ENCODE data around the gene GFRA1. TPM values are rescaled to one million over a fixed set of nuclear protein-coding genes. Genes with fewer than 3 reads are reported as not detected.

The GFRA1 gene
- polyA plus RNA-seq, 1 donor (not counting 4 experiments of a cell fraction or from before 2014, with no cell fraction given) = not detected

DNA sequence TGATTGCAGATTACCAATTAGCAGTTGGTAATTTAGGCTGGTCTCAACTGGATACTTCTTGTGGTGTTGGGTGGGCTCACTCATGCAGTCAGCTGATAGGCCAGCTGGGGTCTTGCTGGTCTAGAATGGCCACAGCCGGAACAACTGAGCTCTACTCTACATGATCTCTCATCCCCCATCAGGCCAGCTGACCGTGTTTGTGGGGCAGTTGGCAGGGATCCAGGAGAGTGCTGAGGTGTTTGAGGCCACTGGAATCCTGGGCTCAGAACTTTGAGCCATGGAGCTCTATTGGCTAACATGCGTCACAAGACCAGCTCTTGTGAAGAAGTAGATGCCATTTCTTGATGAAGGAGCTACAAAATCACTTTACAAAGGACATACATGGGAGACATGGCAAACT lies 242.4 kb downstream of the GFRA1 start:
- Histone ChIP-seq H3K4me3 (ENCODE audit: control insufficient read depth in 2 of 3, extremely low read depth in 1 of 3, insufficient read depth in 2 of 3, low read depth in 1 of 3, low read length in 3 of 3) (no peak overlapping the region), H4K20me1 (ENCODE audit: control insufficient read depth, extremely low read depth, insufficient read depth, low read length) (no peaks in the 10 kb centered on the region), H3K36me3 (ENCODE audit: control insufficient read depth in 2 of 2, extremely low read depth in 1 of 2, insufficient read depth in 2 of 2, low read length in 2 of 2) (no peaks in the 10 kb centered on the region), H3K27ac (ENCODE audit: control insufficient read depth, insufficient read depth, low read length) (no peak overlapping the region), H3K9me3 (ENCODE audit: control insufficient read depth, low read depth, low read length) (no peaks in the 10 kb centered on the region), H3K9ac (ENCODE audit: control insufficient read depth, extremely low read depth, insufficient read depth, low read length) (no peak overlapping the region), H3K4me1 (ENCODE audit: control insufficient read depth, extremely low read depth, insufficient read depth, low read length) (no peaks in the 10 kb centered on the region), H3K9me1 (ENCODE audit: control insufficient read depth, extremely low read depth, insufficient read depth, low read length) (no peaks in the 10 kb centered on the region), H3K4me2 (ENCODE audit: control insufficient read depth, extremely low read depth, insufficient read depth, low read depth, low read length) (no peak overlapping the region), H3K79me2 (ENCODE audit: control insufficient read depth, insufficient read depth, low read length) (no peaks in the 10 kb centered on the region), H2AFZ (ENCODE audit: control insufficient read depth, low read length) (no peak overlapping the region), H3K27me3 (ENCODE audit: control insufficient read depth, extremely low read depth, insufficient read depth, low read length) (no peaks in the 10 kb centered on the region)
- FAIRE-seq (no peak), DNase-seq (ENCODE audit: low read depth, low spot score) (no peak)
- TF ChIP-seq, protein P1, sequence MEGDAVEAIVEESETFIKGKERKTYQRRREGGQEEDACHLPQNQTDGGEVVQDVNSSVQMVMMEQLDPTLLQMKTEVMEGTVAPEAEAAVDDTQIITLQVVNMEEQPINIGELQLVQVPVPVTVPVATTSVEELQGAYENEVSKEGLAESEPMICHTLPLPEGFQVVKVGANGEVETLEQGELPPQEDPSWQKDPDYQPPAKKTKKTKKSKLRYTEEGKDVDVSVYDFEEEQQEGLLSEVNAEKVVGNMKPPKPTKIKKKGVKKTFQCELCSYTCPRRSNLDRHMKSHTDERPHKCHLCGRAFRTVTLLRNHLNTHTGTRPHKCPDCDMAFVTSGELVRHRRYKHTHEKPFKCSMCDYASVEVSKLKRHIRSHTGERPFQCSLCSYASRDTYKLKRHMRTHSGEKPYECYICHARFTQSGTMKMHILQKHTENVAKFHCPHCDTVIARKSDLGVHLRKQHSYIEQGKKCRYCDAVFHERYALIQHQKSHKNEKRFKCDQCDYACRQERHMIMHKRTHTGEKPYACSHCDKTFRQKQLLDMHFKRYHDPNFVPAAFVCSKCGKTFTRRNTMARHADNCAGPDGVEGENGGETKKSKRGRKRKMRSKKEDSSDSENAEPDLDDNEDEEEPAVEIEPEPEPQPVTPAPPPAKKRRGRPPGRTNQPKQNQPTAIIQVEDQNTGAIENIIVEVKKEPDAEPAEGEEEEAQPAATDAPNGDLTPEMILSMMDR (optimal IDR thresholded peaks at IDR 0.05 in 1 of 3, IDR thresholded peaks at IDR 0.05 in 1 of 3, conservative IDR thresholded peaks at IDR 0.05 in 1 of 3; ENCODE audit: extremely low read depth in 1 of 3, insufficient read depth in 2 of 3, low read length in 3 of 3) = no peak
- no peak for TF ChIP-seq EZH2 (IDR thresholded peaks at IDR 0.05; ENCODE audit: low read length)
- dilution Hi-C loops (cut with MboI; ENCODE audit: extremely low pct_ligation_motif_present, low sequenced_read_pairs) = no loop called here

DNA sequence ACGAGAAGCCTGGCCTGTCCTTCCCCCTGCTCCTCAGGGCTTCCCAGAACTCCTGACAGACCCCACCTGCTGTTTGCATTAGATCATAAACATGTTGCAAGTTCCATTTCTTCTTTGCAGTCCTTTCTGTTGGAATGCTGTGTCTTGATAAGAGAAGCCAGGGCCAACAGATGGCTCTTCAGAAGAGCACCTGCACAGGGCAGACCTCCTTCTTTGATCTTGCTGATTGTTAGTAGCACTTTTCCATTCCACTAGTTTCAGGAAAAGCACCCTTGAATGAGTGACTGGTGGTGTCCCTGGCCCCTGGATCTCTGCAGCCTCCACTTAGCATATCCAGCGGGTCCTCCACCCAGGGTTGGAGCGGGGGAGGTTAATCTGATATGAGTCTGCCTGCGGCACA lies 243.2 kb downstream of the GFRA1 start:
- Histone ChIP-seq H3K27ac (ENCODE audit: control insufficient read depth, insufficient read depth, low read length) (no peak overlapping the region), H3K9me1 (ENCODE audit: control insufficient read depth, extremely low read depth, insufficient read depth, low read length) (no peaks in the 10 kb centered on the region), H3K9me3 (ENCODE audit: control insufficient read depth, low read depth, low read length) (no peaks in the 10 kb centered on the region), H3K4me1 (ENCODE audit: control insufficient read depth, extremely low read depth, insufficient read depth, low read length) (no peaks in the 10 kb centered on the region), H2AFZ (ENCODE audit: control insufficient read depth, low read length) (no peak overlapping the region), H3K27me3 (ENCODE audit: control insufficient read depth, extremely low read depth, insufficient read depth, low read length) (no peaks in the 10 kb centered on the region), H3K79me2 (ENCODE audit: control insufficient read depth, insufficient read depth, low read length) (no peaks in the 10 kb centered on the region), H3K4me2 (ENCODE audit: control insufficient read depth, extremely low read depth, insufficient read depth, low read depth, low read length) (no peak overlapping the region), H3K4me3 (ENCODE audit: control insufficient read depth in 2 of 3, extremely low read depth in 1 of 3, insufficient read depth in 2 of 3, low read depth in 1 of 3, low read length in 3 of 3) (no peak overlapping the region), H3K36me3 (ENCODE audit: control insufficient read depth in 2 of 2, extremely low read depth in 1 of 2, insufficient read depth in 2 of 2, low read length in 2 of 2) (no peaks in the 10 kb centered on the region), H3K9ac (ENCODE audit: control insufficient read depth, extremely low read depth, insufficient read depth, low read length) (no peak overlapping the region), H4K20me1 (ENCODE audit: control insufficient read depth, extremely low read depth, insufficient read depth, low read length) (no peaks in the 10 kb centered on the region)
- dilution Hi-C loops (cut with MboI; ENCODE audit: extremely low pct_ligation_motif_present, low sequenced_read_pairs) = no loop called here
- DNase-seq (ENCODE audit: low read depth, low spot score) = no peak
- TF ChIP-seq EZH2 (IDR thresholded peaks at IDR 0.05; ENCODE audit: low read length) = no peak
- TF ChIP-seq, protein P1 (optimal IDR thresholded peaks at IDR 0.05 in 1 of 3, IDR thresholded peaks at IDR 0.05 in 1 of 3, conservative IDR thresholded peaks at IDR 0.05 in 1 of 3; ENCODE audit: extremely low read depth in 1 of 3, insufficient read depth in 2 of 3, low read length in 3 of 3) = no peak
- FAIRE-seq = no peak
